Natural killer cell (primary cell): ENCODE data around the gene LRWD1. TPM values are rescaled to one million over a fixed set of nuclear protein-coding genes. Genes with fewer than 3 reads are reported as not detected.

Source experiments
- ATAC-seq, 3 donors: fragments of 150-1000 bp in 2 of 3; fragments of 200-7000 bp in 1 of 3; cut with Tn5 transposase; 1 replicate in 1 of 3; 2 replicates in 2 of 3; pipeline ENCODE4 v1.10.0; 2021; ENCODE audit warnings: mild to moderate bottlenecking in 2 of 3, moderate library complexity in 2 of 3
- DNase-seq, 2 donors: peaks; one replicate each; pipeline versions ENCODE4 v3.0.0 to v3.0.0-alpha.2; 2013 to 2021; ENCODE audit warnings: mixed read lengths in 1 of 2
- H3K27ac ChIP-seq: one replicate; pipeline ENCODE4 v1.5.1; 2013; ENCODE audit warnings: mild to moderate bottlenecking, low read length
- H3K27me3 ChIP-seq: one replicate; pipeline ENCODE4 v1.6.1; 2013; ENCODE audit warnings: low read length; ENCODE audit not compliant: control insufficient read depth, insufficient read depth
- H3K36me3 ChIP-seq: one replicate; pipeline ENCODE4 v1.6.1; 2013; ENCODE audit warnings: low read length; ENCODE audit not compliant: control insufficient read depth, insufficient read depth
- H3K4me1 ChIP-seq: one replicate; pipeline ENCODE4 v1.6.1; 2013; ENCODE audit warnings: low read length; ENCODE audit not compliant: control insufficient read depth, insufficient read depth
- H3K4me3 ChIP-seq: one replicate; pipeline ENCODE4 v1.5.1; 2013; ENCODE audit warnings: low read length
- H3K9me3 ChIP-seq: one replicate; pipeline ENCODE4 v1.6.1; 2013; ENCODE audit warnings: low read length; ENCODE audit not compliant: control insufficient read depth, insufficient read depth
- H3K27ac Mint-ChIP-seq, 2 donors: one replicate each; pipeline ENCODE4 v1.8.0; 2022; ENCODE audit warnings: mild to moderate bottlenecking in 2 of 2, mixed read lengths in 2 of 2, moderate library complexity in 1 of 2
- H3K27me3 Mint-ChIP-seq, 2 donors: one replicate each; pipeline ENCODE4 v1.8.0; 2022; ENCODE audit warnings: low read depth in 2 of 2, mixed read lengths in 2 of 2
- H3K36me3 Mint-ChIP-seq: one replicate; pipeline ENCODE4 v1.8.0; 2022; ENCODE audit warnings: mixed read lengths
- H3K4me1 Mint-ChIP-seq, 2 donors: one replicate each; pipeline ENCODE4 v1.8.0; 2022; ENCODE audit warnings: mixed read lengths in 2 of 2
- H3K4me3 Mint-ChIP-seq: one replicate; pipeline ENCODE4 v1.8.0; 2022; ENCODE audit warnings: mild to moderate bottlenecking, moderate library complexity, mixed read lengths
- H3K9me3 Mint-ChIP-seq, 2 donors: one replicate each; pipeline ENCODE4 v1.8.0; 2022; ENCODE audit warnings: mixed read lengths in 2 of 2
- WGBS: methylation state at CpG from one replicate; pipeline ENCODE4 v1.1.7; 2013; ENCODE audit warnings: missing lambda C conversion rate; ENCODE audit not compliant: insufficient coverage; 5-methylcytosine and 5-hydroxymethylcytosine counted together
- intact Hi-C: fragments of 100-400 bp; cut with micrococcal nuclease; formaldehyde crosslinking; loops from one replicate; pipeline ENCODE4 v1.14.2; 2022
- total RNA-seq, 4 donors: library from RNA; stranded (reverse); fragments of 120-200 nt in 1 of 4; gene quantifications; one replicate each; pipeline versions ENCODE4 v1.2.3 to v1.2.4, GENCODE V29; 2013 to 2022
- TF ChIP-seq, protein P1 (sequence below): fragments of 200-600 bp; IDR thresholded peaks from one replicate; pipeline ENCODE4 v1.8.0; 2022; ENCODE audit warnings: antibody characterized with exemption

LRWD1 gene
- total RNA-seq, 3 donors from 2014 or later (not counting 1 experiment from before 2014, with no cell fraction given): 20.0 to 24.1 (median 20.4) TPM

DNA sequence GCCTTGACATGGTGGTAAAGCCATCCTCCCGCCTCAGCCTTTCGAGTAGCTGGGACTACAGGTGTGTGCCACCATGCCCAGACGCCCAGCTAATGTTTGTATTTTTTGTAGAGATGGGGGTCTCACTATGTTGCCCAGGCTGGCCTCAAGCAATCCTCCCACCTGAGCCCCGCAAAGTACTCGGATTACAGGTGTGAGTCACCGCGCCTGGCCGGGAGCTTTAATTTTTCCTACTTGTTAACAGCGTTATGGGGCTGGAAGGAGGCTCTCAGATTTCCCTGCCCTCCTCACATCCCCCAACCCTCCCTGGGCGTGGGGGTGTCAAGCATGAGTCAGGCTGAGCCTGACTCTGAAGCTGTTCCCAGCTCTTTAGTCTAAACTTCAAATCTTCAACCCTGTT, 8.5 kb upstream of the LRWD1 start:
- ATAC-seq (no peak), DNase-seq (no peak)
- Histone ChIP-seq H3K36me3 (peaks cover 23% of the 10 kb centered on the region), H3K4me3 (no peak overlapping the region), H3K27ac (no peak overlapping the region), H3K9me3 (no peaks in the 10 kb centered on the region), H3K27me3 (no peaks in the 10 kb centered on the region), H3K4me1 (no peaks in the 10 kb centered on the region)
- no peaks in the 10 kb centered on the region for H3K27me3 Mint-ChIP-seq
- 94% methylated on average over 10 of the region's 10 CpGs for WGBS
- H3K4me1 Mint-ChIP-seq: peaks cover 0 to 6% of the 10 kb centered on the region in 2 donors
- TF ChIP-seq, protein P1, sequence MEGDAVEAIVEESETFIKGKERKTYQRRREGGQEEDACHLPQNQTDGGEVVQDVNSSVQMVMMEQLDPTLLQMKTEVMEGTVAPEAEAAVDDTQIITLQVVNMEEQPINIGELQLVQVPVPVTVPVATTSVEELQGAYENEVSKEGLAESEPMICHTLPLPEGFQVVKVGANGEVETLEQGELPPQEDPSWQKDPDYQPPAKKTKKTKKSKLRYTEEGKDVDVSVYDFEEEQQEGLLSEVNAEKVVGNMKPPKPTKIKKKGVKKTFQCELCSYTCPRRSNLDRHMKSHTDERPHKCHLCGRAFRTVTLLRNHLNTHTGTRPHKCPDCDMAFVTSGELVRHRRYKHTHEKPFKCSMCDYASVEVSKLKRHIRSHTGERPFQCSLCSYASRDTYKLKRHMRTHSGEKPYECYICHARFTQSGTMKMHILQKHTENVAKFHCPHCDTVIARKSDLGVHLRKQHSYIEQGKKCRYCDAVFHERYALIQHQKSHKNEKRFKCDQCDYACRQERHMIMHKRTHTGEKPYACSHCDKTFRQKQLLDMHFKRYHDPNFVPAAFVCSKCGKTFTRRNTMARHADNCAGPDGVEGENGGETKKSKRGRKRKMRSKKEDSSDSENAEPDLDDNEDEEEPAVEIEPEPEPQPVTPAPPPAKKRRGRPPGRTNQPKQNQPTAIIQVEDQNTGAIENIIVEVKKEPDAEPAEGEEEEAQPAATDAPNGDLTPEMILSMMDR: no peak
- H3K4me3 Mint-ChIP-seq: no peak overlapping the region
- no peaks in the 10 kb centered on the region for H3K9me3 Mint-ChIP-seq
- intact Hi-C loops: no loop called here
- H3K36me3 Mint-ChIP-seq: no peaks in the 10 kb centered on the region
- no peak overlapping the region for H3K27ac Mint-ChIP-seq

DNA sequence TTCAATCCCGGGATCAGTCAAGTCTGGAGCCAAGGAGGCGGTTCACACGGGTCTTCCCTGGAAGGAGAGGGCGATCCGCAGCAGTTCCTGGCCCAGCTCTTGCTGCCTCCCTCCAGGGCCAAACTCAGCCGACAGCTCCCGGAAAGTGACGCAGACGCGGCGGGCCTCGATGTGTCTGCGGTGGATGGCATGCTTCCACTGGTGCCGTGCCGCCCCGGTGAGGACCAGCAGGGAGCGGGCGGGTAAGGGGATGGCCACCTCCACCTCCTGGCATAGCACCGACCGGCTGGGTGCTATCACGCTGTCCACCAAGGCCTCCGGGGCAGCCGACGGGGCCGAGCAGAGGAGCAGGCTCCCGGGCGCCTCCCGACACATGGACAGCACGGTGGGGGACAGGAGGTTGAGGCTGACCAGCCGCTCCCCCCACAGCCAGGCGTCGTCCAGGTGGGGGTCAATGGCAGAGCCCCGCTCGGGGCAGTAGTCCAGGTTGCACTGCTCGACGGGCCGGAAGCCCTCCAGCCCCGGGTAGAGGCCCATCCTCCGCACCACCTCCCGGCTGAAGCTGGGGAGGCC, 7.3 kb upstream of the LRWD1 start:
- no peaks in the 10 kb centered on the region for H3K27me3 Mint-ChIP-seq
- TF ChIP-seq, protein P1: no peak
- H3K4me3 Mint-ChIP-seq: no peak overlapping the region
- no peaks in the 10 kb centered on the region for H3K4me1 ChIP-seq
- intact Hi-C loops: no loop called here
- H3K9me3 Mint-ChIP-seq: no peaks in the 10 kb centered on the region
- H3K9me3 ChIP-seq: no peaks in the 10 kb centered on the region
- no peaks in the 10 kb centered on the region for H3K36me3 Mint-ChIP-seq
- DNase-seq: no peak
- H3K27me3 ChIP-seq: no peaks in the 10 kb centered on the region
- H3K27ac Mint-ChIP-seq: no peak overlapping the region
- H3K4me1 Mint-ChIP-seq: peaks cover 0 to 12% of the 10 kb centered on the region in 2 donors
- H3K27ac ChIP-seq: no peak overlapping the region
- 95% methylated on average over 40 of the region's 40 CpGs for WGBS
- ATAC-seq: no peak
- H3K4me3 ChIP-seq: no peak overlapping the region
- peaks cover 23% of the 10 kb centered on the region for H3K36me3 ChIP-seq

DNA sequence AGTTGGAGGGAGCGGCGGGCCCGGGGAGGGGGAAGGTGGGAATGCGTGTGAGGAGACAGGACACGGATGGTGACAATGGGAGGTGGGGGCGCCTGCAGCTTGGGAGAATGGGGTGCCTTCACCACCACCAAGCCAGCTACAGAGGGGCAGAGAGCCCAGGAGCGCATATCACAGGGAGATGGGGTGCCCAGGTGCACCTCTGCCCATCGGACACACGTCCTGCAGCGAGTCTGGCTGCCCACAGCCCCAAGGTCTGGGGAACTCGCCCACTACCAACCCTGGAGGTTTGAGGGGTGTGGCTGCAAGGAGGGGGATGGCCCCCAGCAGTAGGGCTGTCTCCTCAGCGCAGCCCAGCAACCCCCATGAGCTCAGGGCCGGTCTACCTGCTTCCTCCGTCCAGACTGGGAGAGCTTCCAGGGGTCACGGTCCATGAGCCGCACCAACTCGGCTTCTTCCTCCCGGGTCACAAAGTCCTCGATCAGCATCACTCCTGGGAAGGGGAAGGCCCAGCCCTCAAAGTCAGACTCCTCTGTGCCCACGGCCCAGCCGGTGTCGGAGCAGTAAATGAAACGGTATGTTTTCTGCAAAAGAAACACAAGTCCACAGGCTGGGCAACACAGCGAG, 5.5 kb upstream of the LRWD1 start:
- no peak for ATAC-seq
- Mint-ChIP-seq H3K4me3 (no peak overlapping the region), H3K9me3 (no peaks in the 10 kb centered on the region), H3K4me1 (peaks cover 8 to 25% of the 10 kb centered on the region in 2 donors), H3K27me3 (no peaks in the 10 kb centered on the region), H3K36me3 (no peaks in the 10 kb centered on the region), H3K27ac (no peak overlapping the region)
- H3K27ac ChIP-seq: no peak overlapping the region
- H3K27me3 ChIP-seq: no peaks in the 10 kb centered on the region
- no peak for DNase-seq
- H3K4me1 ChIP-seq: peaks cover 11% of the 10 kb centered on the region
- intact Hi-C loops: no loop called here
- TF ChIP-seq, protein P1: no peak
- H3K9me3 ChIP-seq: no peaks in the 10 kb centered on the region
- no peak overlapping the region for H3K4me3 ChIP-seq
- H3K36me3 ChIP-seq: peaks cover 23% of the 10 kb centered on the region
- 94% methylated on average over 22 of the region's 24 CpGs for WGBS

DNA sequence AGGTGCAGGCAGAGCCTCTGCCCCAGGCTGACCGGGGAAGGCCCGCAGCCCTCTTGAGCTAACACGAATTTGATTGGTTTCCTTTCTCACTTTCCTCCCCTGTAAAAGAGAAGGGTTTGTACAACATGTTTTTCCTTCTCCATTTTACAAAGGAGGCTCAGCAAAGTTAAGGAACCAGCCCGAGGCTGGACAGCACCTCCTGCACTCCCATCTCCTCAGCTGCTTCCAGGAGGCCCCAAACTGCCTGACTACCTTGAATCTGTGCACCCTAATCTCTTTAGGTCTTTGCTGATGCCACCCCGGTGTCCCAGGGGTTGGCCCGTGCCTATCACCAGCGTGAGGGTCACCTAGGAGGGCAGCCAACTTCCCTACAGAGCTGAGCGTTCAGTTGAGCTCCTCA, 4.3 kb upstream of the LRWD1 start:
- H3K36me3 ChIP-seq: peaks cover 19% of the 10 kb centered on the region
- intact Hi-C loops: loop anchor here (5.0 kb wide), 1 partner anchor 43 kb away; no protein-coding TSS in a partner anchor

More for the DNA sequence above, 4.3 kb upstream of the LRWD1 start:
- H3K27ac Mint-ChIP-seq: no peak overlapping the region
- no peaks in the 10 kb centered on the region for H3K27me3 Mint-ChIP-seq
- Histone ChIP-seq H3K9me3 (no peaks in the 10 kb centered on the region), H3K4me3 (no peak overlapping the region), H3K4me1 (peaks cover 19% of the 10 kb centered on the region), H3K27ac (no peak overlapping the region), H3K27me3 (no peaks in the 10 kb centered on the region)
- no peak overlapping the region for H3K4me3 Mint-ChIP-seq
- WGBS: 91% methylated on average over 8 of the region's 8 CpGs
- peaks cover 8 to 33% of the 10 kb centered on the region in 2 donors for H3K4me1 Mint-ChIP-seq
- H3K9me3 Mint-ChIP-seq: no peaks in the 10 kb centered on the region
- ATAC-seq: no peak
- TF ChIP-seq, protein P1: no peak
- H3K36me3 Mint-ChIP-seq: no peaks in the 10 kb centered on the region
- DNase-seq: no peak
